NCI-H1930 (cell line): ENCODE measurements around the gene PSD4.

Source experiments
- DNase-seq, 2 experiments: peaks; one replicate each; lab custom pipeline; 2025; lab: John Stamatoyannopoulos, UW

PSD4 gene

GRCh38 chr2:113221846-113222245 lies 48.1 kb downstream of the PSD4 start:
- no peak for DNase-seq

DNA sequence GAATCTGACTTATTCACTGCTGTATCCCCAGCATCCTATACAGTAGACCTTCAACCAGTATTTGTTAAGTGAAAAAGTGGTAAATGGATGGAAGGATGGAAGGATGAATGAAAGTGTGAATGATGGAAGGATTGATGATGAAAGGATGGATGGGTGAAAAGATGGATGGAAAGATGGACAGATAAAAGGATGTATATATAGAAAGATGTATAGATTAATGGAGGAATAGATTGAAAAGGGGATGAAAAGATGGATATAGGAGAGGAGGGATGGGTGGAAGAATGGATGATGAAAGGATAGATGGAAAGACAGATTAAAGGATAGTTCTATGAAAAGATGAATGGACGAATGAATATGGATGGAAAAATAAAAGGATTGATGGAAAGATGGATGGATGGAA lies 50.0 kb downstream of the PSD4 start:
- no peak for DNase-seq

- no peak for DNase-seq
These were observed 51.0 kb downstream of the PSD4 start for GRCh38 chr2:113224647-113225236.

- DNase-seq, result no peak
These were observed 51.8 kb downstream of the PSD4 start for GRCh38 chr2:113225263-113226259.

GRCh38 chr2:113226462-113226861 lies 52.7 kb downstream of the PSD4 start:
- no peak for DNase-seq

GRCh38 chr2:113227290-113227689 lies 53.5 kb downstream of the PSD4 start:
- no peak for DNase-seq

DNA sequence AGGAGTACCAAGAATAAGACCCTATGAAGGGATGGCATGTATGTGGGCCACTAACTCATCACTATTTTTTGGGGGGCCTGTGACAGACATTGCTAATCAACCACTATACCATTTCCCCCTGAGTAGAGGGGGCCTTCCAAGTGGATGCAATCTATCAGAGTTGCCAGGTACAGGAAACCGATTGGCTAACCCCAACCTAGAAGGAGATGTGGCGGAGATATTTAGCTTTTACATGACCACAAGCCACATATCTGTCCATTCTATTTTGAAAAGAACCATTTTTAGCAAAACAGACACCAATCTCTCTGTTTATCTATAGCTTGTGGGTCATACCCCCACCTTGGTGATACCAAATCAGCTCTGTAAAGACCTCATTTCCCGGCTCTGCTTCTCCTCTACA lies 53.9 kb downstream of the PSD4 start:
- DNase-seq, result no peak

DNA sequence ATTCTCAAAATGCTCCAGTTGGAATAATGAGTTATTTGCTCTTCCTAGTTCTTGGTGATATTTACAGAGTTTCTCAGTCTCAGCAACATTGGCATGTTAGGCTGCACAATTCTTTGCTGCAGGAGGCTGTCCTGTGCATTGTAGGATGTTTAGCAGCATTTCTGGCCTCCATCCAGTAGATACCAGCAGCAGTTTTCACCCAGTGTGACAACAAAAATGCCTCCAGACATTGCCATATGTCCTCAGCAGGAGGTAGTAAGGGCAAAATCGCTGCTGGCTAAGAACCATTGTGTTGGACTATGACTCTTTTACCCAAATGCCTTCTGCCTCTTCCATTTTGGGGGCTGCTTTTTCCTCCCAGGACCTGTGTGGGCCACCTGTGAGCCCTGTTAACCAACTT lies 54.6 kb downstream of the PSD4 start:
- no peak for DNase-seq

- DNase-seq, result no peak
These were observed 55.4 kb downstream of the PSD4 start for GRCh38 chr2:113228991-113229716.

DNA sequence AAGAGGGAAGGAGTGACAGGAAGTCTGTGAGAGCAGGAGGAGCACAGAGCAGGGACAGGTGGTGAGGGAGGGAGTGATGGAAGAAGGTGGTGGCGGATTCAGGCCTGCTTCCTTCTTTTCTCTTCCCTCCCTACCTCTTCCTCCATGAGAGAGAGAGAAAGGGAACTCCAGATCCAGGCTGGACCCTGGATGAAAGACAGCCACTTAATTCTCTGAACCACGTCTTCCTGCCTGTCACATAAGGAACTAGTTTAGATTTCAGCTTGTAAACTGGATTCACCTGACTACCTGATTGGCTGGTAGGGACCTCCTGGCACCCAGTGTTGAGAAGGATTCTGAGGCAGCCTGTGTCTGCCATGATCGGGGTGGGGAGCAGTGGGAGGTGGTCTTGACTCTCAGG lies 56.0 kb downstream of the PSD4 start:
- no peak for DNase-seq

- no peak for DNase-seq
These were observed 56.8 kb downstream of the PSD4 start for GRCh38 chr2:113230531-113230930.

DNA sequence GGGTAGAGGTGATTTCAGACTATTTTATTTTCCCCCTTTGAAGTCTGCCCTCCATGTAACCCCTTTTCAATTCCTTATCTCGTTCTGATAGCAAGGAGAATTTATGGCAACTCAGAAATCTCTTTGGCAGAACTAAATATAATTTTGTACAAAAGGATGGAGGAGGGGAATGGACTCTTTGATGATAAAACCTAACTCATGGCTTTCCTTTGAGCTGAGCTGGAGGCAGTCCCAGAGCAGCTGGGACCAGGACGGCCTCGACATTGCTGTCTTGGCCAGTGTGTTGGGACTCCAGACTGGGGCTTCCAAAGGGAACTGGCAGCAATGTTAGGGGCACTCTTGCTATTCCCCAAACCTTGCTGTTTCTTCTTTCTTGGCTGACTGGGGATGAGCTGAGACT lies 57.3 kb downstream of the PSD4 start:
- no peak for DNase-seq

DNA sequence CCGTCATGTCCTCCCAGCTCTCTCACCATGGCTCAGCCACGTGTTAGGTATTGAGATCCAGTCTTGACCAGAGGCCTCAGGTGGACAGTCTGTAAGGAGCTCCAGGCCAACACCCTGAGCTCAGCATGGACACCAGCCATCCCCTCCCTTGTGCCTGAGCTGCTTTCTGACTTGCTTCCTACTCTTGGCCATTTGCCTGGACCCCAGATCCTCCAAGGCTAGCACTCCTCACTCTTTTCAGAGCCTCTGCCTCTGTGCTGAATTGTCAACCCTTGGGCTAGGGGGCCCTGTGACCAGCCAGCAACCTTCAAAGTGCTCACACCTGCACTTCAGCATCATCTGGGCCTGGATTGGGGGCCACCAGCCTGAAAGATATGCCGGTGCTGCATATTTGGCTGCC lies 58.4 kb downstream of the PSD4 start:
- DNase-seq, result no peak

GRCh38 chr2:113232740-113233139 lies 59.0 kb downstream of the PSD4 start:
- DNase-seq, result no peak

- no peak for DNase-seq
These were observed 60.1 kb downstream of the PSD4 start for GRCh38 chr2:113233593-113234550.

DNA sequence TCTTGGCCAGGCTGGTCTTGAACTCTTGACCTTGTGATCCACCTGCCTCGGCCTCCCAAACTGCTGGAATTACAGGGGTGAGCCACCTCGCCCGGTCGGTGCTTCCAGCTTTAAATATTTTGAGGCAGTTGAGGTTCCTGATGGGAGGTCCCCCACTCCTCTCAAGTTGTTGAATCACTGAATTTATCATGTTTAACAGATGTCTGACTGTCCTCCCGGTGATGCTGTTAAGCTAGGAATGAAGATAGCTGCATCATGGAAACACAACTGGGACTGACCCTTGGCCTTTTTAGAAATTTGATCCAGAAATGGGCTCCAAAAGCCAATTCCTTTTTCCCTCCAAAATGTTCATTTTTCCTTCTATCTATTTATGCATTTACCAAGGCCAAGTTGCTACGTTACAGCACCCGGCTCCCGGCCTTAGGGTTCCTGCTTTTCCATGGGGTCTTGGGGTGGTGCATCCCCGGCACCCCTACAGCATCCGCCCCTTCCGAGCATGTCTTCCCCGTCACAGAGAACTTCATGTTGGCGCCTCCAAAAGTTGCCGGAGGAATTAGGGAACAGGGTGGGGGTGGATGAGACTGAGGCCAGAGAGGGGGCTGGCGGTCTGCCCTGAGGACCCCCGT lies 61.1 kb downstream of the PSD4 start:
- DNase-seq, result no peak

DNA sequence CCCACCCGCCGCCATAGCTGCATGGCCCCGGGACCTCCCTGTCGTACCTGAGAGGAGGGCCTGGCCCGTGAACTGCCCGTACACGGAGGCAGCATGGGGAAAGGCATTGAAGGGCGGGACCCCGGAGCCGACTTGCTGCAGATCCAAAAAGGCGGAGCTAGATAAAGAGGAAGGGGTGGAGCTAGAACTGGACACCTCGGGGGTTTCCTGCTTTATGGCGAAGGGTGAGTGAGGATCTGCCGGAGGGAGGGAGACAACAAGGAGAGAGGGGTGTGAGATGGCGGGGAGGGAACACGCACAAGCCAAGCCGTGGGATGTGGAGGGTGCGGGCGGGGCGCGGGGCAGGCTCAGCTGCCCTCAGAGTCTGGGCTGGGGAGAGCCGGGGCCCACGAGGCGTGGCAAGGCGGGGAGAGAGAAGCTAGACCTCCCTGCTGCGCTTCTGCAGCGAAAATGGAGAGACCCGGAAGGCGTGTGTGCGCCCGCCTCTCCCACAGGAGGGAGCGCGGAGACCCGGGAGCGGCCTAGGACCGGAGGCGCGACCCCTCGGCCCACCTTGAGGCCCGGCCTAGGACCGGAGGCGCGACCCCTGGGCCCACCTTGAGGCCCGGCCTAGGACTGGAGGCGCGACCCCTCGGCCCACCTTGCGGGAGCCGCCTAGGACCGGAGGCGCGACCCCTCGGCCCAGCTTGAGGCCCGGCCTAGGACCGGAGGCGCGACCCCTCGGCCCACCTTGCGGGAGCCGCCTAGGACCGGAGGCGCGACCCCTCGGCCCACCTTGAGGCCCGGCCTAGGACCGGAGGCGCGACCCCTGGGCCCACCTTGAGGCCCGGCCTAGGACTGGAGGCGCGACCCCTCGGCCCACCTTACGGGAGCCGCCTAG lies 61.8 kb downstream of the PSD4 start:
- peak; percentile 57 to 67 for DNase-seq

- no peak for DNase-seq
These were observed 62.8 kb downstream of the PSD4 start for GRCh38 chr2:113236367-113237159.

DNA sequence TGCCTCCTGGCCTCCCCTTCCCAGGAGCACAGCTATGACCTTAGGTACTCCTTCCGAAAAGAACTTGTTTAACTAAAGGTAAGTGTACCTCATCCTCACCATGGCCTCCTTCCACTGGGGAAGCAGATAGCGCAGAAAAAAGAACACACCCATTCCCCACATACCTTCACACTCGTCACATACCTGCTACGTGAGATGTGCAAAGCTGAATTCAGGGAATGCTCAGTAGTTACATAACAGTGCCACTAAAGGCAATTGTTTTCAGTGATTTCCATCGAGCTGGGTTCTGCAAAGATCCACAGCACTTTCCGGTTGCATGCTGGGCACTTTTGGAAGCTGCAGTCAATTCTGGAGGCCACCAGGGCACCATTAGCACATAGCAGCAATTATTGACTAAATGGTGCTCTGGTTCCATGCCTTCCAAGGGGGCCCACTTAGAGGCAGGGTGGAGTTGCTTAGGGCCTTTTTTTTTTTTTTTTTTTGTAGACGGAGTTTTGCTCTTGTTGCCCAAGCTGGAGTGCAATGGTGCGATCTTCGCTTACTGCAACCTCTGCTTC lies 63.9 kb downstream of the PSD4 start:
- DNase-seq, result no peak
